Neutrophil (primary cell): ENCODE data around the gene TAS2R30.
"Not testable (repeated sequence)": the region's sequence is repeated elsewhere in the genome, so short reads cannot be mapped to it uniquely, and the experiment has no call there.

ENCODE experiments used
- H3K27ac ChIP-seq: fragments of 200-600 bp; sonication (generic); 2 replicates; pipeline ENCODE4 v1.5.1; 2016; ENCODE audit warnings: mild to moderate bottlenecking, moderate library complexity
- H3K27me3 ChIP-seq: fragments of 200-600 bp; sonication (generic); 2 replicates; pipeline ENCODE4 v1.6.0; 2016; ENCODE audit warnings: mild to moderate bottlenecking
- H3K36me3 ChIP-seq: fragments of 200-600 bp; sonication (generic); 2 replicates; pipeline ENCODE4 v1.5.1; 2017
- H3K4me1 ChIP-seq, 2 experiments: fragments of 200-600 bp in 1 of 2; sonication (generic) in 1 of 2; 1 replicate in 1 of 2; 2 replicates in 1 of 2; pipeline versions ENCODE4 v1.5.1 to v1.6.1; 2013 to 2016; ENCODE audit warnings: low read depth in 1 of 2, low read length in 1 of 2, mild to moderate bottlenecking in 1 of 2, moderate library complexity in 1 of 2; ENCODE audit not compliant: control insufficient read depth in 1 of 2, insufficient read depth in 1 of 2
- H3K4me3 ChIP-seq, 2 experiments: fragments of 200-600 bp in 1 of 2; sonication (generic) in 1 of 2; 1 replicate in 1 of 2; 2 replicates in 1 of 2; pipeline ENCODE4 v1.5.1; 2013 to 2016; ENCODE audit warnings: low read depth in 1 of 2, low read length in 1 of 2, mild to moderate bottlenecking in 1 of 2, moderate library complexity in 1 of 2
- H3K9me3 ChIP-seq: fragments of 200-600 bp; sonication (generic); 2 replicates; pipeline ENCODE4 v1.5.1; 2016
- TF ChIP-seq, protein P1 (sequence below): fragments of 200-600 bp; sonication (generic); IDR thresholded peaks from 2 replicates; pipeline ENCODE4 v1.5.1; 2016; ENCODE audit warnings: antibody characterized with exemption

TAS2R30 gene

DNA sequence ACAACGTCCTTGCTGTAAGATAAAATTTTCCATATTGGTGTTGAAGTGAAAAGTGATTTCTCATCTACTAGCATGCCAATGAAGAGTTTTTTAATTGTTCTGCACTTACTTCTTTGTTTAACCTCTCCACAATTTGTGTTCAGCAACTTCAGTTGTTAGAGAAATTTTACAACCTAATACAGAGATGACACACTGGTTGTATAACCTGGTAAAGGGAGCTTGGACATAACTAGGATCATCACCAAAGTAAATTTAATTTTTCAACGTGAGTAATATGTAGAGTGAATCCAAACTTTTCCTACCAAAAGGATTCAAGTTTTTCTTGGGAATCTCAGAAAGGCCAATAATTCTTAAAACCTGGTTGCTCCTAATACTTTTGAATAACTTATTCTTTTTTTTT is 28.9 kb downstream of the TAS2R30 start:
- Histone ChIP-seq H3K36me3 (no peaks in the 10 kb centered on the region), H3K27me3 (no peaks in the 10 kb centered on the region), H3K4me1 (no peaks in the 10 kb centered on the region), H3K9me3 (no peaks in the 10 kb centered on the region), H3K27ac (no peak overlapping the region), H3K4me3 (no peak overlapping the region)
- TF ChIP-seq, protein P1, sequence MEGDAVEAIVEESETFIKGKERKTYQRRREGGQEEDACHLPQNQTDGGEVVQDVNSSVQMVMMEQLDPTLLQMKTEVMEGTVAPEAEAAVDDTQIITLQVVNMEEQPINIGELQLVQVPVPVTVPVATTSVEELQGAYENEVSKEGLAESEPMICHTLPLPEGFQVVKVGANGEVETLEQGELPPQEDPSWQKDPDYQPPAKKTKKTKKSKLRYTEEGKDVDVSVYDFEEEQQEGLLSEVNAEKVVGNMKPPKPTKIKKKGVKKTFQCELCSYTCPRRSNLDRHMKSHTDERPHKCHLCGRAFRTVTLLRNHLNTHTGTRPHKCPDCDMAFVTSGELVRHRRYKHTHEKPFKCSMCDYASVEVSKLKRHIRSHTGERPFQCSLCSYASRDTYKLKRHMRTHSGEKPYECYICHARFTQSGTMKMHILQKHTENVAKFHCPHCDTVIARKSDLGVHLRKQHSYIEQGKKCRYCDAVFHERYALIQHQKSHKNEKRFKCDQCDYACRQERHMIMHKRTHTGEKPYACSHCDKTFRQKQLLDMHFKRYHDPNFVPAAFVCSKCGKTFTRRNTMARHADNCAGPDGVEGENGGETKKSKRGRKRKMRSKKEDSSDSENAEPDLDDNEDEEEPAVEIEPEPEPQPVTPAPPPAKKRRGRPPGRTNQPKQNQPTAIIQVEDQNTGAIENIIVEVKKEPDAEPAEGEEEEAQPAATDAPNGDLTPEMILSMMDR: no peak

DNA sequence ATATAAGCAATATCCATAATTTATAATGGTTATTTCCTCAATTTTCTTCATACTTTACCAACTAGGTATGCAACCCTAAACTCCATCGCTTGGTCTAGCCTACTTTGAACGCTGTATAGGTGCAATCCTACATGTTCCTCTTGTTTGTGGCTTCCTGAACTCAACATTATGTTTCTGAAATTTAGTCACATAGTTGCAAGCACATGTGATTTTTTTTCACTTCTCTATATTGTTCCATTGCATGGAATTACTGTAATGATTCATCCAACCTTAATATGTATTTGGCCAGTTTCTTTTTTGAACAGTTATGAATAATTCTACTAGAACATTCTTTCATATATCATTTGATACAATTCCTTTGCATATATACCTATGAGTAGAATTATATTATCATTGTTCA is 39.5 kb downstream of the TAS2R30 start:
- H3K4me1 ChIP-seq, H3K4me3 ChIP-seq, H3K27me3 ChIP-seq, H3K36me3 ChIP-seq, H3K27ac ChIP-seq, H3K9me3 ChIP-seq: not testable (repeated sequence)

DNA sequence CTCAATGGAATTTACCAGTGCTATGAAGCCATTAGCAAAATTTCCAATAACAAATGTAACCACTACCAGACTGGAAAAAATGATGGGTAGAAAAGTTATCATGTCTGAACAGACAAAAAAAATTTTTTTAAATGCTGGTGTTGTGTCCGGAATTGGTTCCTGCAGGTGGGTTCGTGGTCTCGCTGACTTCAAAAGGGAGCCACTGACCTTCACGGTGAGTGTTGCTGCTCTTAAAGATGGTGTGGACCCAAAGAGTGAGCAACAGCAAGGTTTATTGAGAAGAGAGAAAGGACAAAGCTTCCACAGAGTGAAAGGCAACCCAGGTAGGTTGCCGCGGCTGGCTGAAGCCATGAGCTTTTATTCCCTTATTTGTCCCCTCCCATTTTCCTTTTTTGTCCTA is 42.3 kb downstream of the TAS2R30 start, which contains the start of gene TAS2R43:
TSS of gene TAS2R43 (minus strand) at position 186 of the 400 bp plus-strand sequence. CDS start at position 102, 84 bp downstream.
- Histone ChIP-seq H3K27ac (no peak within 1 kb of the TSS), H3K27me3 (no peaks in the 10 kb centered on the region), H3K9me3 (no peaks in the 10 kb centered on the region), H3K4me3 (no peak within 1 kb of the TSS), H3K36me3 (no peaks in the 10 kb centered on the region), H3K4me1 (no peaks in the 10 kb centered on the region)
- TF ChIP-seq, protein P1: no peak

DNA sequence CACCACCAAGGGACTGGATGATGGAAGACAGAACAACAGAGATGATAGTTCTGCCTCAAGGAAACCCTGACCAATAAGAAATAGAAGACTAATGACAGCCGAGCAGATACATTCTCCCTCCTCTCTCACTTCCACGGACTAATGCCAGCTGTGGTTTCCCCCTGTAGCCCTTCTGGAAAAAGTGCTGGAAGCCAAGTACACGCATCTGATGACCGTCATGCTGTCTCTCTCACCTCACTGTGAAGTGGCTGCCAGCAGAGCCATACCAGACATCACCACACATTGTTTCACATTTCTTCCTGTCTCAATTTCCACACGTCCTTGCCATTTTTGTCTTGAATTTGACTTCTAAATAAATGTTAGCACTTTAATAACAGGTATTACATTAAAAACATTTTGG is 45.2 kb downstream of the TAS2R30 start:
- Histone ChIP-seq H3K27me3 (no peaks in the 10 kb centered on the region), H3K27ac (no peak overlapping the region), H3K36me3 (no peaks in the 10 kb centered on the region), H3K9me3 (no peaks in the 10 kb centered on the region), H3K4me1 (no peaks in the 10 kb centered on the region), H3K4me3 (no peak overlapping the region)
- TF ChIP-seq, protein P1: no peak

DNA sequence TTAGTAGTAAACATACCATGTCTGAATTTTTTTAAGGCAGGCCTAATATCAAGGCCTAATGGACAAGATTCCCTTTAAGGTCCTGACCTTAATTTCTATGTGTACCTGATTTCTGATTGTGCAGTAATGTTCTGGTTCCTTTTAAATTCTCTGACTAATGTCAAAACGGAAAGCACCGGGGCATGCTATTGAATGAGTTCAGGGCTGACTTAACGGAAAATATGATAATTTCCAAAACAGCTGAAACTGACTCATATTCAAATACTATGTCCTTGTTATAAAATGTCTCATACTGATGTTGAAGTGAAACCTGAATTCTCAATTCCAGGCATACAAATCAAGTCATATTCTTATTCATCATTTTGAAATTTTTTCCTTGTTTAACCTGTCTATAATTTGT is 49.0 kb downstream of the TAS2R30 start:
- Histone ChIP-seq H3K27ac (no peak overlapping the region), H3K27me3 (no peaks in the 10 kb centered on the region), H3K4me1 (no peaks in the 10 kb centered on the region), H3K36me3 (no peaks in the 10 kb centered on the region), H3K9me3 (no peaks in the 10 kb centered on the region), H3K4me3 (no peak overlapping the region)
- TF ChIP-seq, protein P1: no peak
